Neural progenitor cell (in vitro differentiated cells): ENCODE data around the gene OCA2. TPM values are rescaled to one million over a fixed set of nuclear protein-coding genes. Genes with fewer than 3 reads are reported as not detected.

Source experiments
- DNase-seq: peaks from one replicate; pipeline ENCODE4 v3.0.0-alpha.2; 2016; ENCODE audit warnings: low spot score
- H2AFZ ChIP-seq: fragments of 200-600 bp; sonication (generic); replicated peaks from 2 replicates; pipeline ENCODE4 v1.6.1; 2016; ENCODE audit warnings: antibody characterized with exemption
- H3F3A ChIP-seq: fragments of 200-600 bp; sonication (generic); 2 replicates; pipeline ENCODE4 v1.6.1; 2016; ENCODE audit warnings: antibody characterized with exemption, low read depth
- H3K27ac ChIP-seq: fragments of 200-600 bp; sonication (generic); 2 replicates; pipeline ENCODE4 v1.5.1; 2016; ENCODE audit warnings: mild to moderate bottlenecking
- H3K27me3 ChIP-seq: fragments of 200-600 bp; sonication (generic); 2 replicates; pipeline ENCODE4 v1.6.1; 2016; ENCODE audit warnings: mild to moderate bottlenecking, moderate library complexity
- H3K36me3 ChIP-seq: fragments of 200-600 bp; sonication (generic); 2 replicates; pipeline ENCODE4 v1.5.1; 2016
- H3K4me1 ChIP-seq: fragments of 200-600 bp; sonication (generic); 2 replicates; pipeline ENCODE4 v1.6.1; 2016; ENCODE audit warnings: mixed run types
- H3K4me2 ChIP-seq: fragments of 200-600 bp; sonication (generic); 2 replicates; pipeline ENCODE4 v1.6.1; 2016
- H3K4me3 ChIP-seq: fragments of 200-600 bp; sonication (generic); 2 replicates; pipeline ENCODE4 v1.5.1; 2016
- H3K79me2 ChIP-seq: fragments of 200-600 bp; sonication (generic); 2 replicates; pipeline ENCODE4 v1.6.1; 2016; ENCODE audit warnings: low read depth
- H3K9ac ChIP-seq: fragments of 200-600 bp; sonication (generic); 2 replicates; pipeline ENCODE4 v1.6.1; 2016
- H3K9me3 ChIP-seq: fragments of 200-600 bp; sonication (generic); 2 replicates; pipeline ENCODE4 v1.5.1; 2016; ENCODE audit warnings: low read depth
- H4K20me1 ChIP-seq: fragments of 200-600 bp; sonication (generic); 2 replicates; pipeline ENCODE4 v1.6.1; 2016; ENCODE audit warnings: low read depth
- H3K27ac Mint-ChIP-seq: 3 replicates; pipeline ENCODE4 v1.8.0; 2021; ENCODE audit warnings: mixed read lengths
- H3K27me3 Mint-ChIP-seq: 2 replicates; pipeline ENCODE4 v1.8.0; 2022; ENCODE audit warnings: low read depth, mild to moderate bottlenecking, inconsistent platforms, moderate library complexity, mixed read lengths; ENCODE audit not compliant: insufficient read depth
- H3K36me3 Mint-ChIP-seq: 3 replicates; pipeline ENCODE4 v1.8.0; 2021; ENCODE audit warnings: mixed read lengths
- H3K4me1 Mint-ChIP-seq: 3 replicates; pipeline ENCODE4 v1.8.0; 2021; ENCODE audit warnings: mixed read lengths
- H3K4me3 Mint-ChIP-seq: 3 replicates; pipeline ENCODE4 v1.8.0; 2021; ENCODE audit warnings: mild to moderate bottlenecking, moderate library complexity, mixed read lengths
- H3K9me3 Mint-ChIP-seq: 3 replicates; pipeline ENCODE4 v1.8.0; 2020; ENCODE audit warnings: mixed read lengths
- EZH2 ChIP-seq: fragments of 200-600 bp; sonication (generic); IDR thresholded peaks from 2 replicates; pipeline ENCODE4 v1.6.1; 2017; ENCODE audit warnings: antibody characterized with exemption, mild to moderate bottlenecking, moderate library complexity
- EZH2phosphoT487 ChIP-seq: fragments of 200-600 bp; sonication (generic); IDR thresholded peaks from 2 replicates; pipeline ENCODE4 v1.6.1; 2017; ENCODE audit warnings: antibody characterized with exemption
- total RNA-seq: library from RNA; depleted of rRNA; stranded (reverse); fragments of >200 nt; gene quantifications from 2 replicates; pipeline ENCODE4 v1.2.3, GENCODE V29; 2015; ENCODE audit warnings: low replicate concordance
- TF ChIP-seq, protein P1 (sequence below): fragments of 200-600 bp; sonication (generic); IDR thresholded peaks from 2 replicates; pipeline ENCODE4 v1.5.1; 2017; ENCODE audit warnings: antibody characterized with exemption, mild to moderate bottlenecking

Gene OCA2
- total RNA-seq, 1 donor from 2014 or later: 1.0 TPM

DNA sequence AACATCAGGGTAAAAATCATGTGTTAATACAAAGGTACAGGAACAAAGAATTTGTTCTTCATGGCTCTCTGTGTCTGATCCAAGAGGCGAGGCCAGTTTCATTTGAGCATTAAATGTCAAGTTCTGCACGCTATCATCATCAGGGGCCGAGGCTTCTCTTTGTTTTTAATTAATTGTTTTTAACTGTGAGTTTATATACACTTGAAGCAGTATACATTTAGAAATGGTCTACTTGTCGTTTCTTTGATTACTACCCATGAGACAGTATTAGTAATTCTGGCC is 21.2 kb upstream of the OCA2 start:
- Histone ChIP-seq H3F3A (no peaks in the 10 kb centered on the region), H2AFZ (no peak overlapping the region), H3K4me2 (no peak overlapping the region), H4K20me1 (no peaks in the 10 kb centered on the region), H3K9ac (no peak overlapping the region), H3K36me3 (no peaks in the 10 kb centered on the region), H3K9me3 (no peaks in the 10 kb centered on the region), H3K27me3 (no peaks in the 10 kb centered on the region), H3K79me2 (no peaks in the 10 kb centered on the region), H3K27ac (no peak overlapping the region), H3K4me1 (no peaks in the 10 kb centered on the region), H3K4me3 (no peak overlapping the region)
- Mint-ChIP-seq H3K27ac (no peak overlapping the region), H3K4me3 (no peak overlapping the region), H3K27me3 (peaks cover 4% of the 10 kb centered on the region), H3K4me1 (no peaks in the 10 kb centered on the region), H3K9me3 (no peaks in the 10 kb centered on the region), H3K36me3 (peaks cover 42% of the 10 kb centered on the region)
- DNase-seq: no peak
- TF ChIP-seq EZH2 (no peak), EZH2phosphoT487 (no peak)
- TF ChIP-seq, protein P1, sequence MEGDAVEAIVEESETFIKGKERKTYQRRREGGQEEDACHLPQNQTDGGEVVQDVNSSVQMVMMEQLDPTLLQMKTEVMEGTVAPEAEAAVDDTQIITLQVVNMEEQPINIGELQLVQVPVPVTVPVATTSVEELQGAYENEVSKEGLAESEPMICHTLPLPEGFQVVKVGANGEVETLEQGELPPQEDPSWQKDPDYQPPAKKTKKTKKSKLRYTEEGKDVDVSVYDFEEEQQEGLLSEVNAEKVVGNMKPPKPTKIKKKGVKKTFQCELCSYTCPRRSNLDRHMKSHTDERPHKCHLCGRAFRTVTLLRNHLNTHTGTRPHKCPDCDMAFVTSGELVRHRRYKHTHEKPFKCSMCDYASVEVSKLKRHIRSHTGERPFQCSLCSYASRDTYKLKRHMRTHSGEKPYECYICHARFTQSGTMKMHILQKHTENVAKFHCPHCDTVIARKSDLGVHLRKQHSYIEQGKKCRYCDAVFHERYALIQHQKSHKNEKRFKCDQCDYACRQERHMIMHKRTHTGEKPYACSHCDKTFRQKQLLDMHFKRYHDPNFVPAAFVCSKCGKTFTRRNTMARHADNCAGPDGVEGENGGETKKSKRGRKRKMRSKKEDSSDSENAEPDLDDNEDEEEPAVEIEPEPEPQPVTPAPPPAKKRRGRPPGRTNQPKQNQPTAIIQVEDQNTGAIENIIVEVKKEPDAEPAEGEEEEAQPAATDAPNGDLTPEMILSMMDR: no peak

DNA sequence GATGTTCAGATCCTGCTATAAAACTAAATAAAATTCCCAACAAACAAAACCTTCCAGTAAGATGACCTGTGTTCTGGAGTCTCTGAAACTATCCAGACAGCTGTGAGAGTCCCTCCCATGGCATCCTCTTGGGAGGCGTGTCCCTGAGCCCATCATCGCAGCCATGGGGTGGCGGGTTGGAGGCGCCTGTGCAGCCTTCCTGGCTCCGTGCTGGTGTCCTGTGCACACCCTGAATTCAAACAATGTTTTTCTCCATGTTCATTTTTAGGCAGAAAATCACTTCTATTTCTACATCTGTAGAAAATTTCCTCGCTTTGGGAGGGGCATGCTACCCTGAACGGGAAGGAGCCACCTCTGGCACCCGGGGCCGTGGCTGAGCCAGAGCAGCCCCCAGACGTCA is 19.4 kb upstream of the OCA2 start:
- peaks cover 45% of the 10 kb centered on the region for H3K36me3 Mint-ChIP-seq
- DNase-seq: no peak
- H3K9ac ChIP-seq: no peak overlapping the region
- no peaks in the 10 kb centered on the region for H3K27me3 ChIP-seq
- H3K9me3 Mint-ChIP-seq: no peaks in the 10 kb centered on the region
- H3K27me3 Mint-ChIP-seq: peaks cover 6% of the 10 kb centered on the region
- H2AFZ ChIP-seq: no peak overlapping the region
- no peaks in the 10 kb centered on the region for H4K20me1 ChIP-seq
- no peaks in the 10 kb centered on the region for H3K4me1 ChIP-seq
- H3K4me2 ChIP-seq: no peak overlapping the region
- no peaks in the 10 kb centered on the region for H3F3A ChIP-seq
- no peaks in the 10 kb centered on the region for H3K79me2 ChIP-seq
- no peaks in the 10 kb centered on the region for H3K36me3 ChIP-seq
- no peak overlapping the region for H3K4me3 ChIP-seq
- H3K27ac Mint-ChIP-seq: no peak overlapping the region
- no peak overlapping the region for H3K4me3 Mint-ChIP-seq
- no peaks in the 10 kb centered on the region for H3K4me1 Mint-ChIP-seq
- no peak overlapping the region for H3K27ac ChIP-seq
- no peak for TF ChIP-seq EZH2
- TF ChIP-seq, protein P1: no peak
- no peak for TF ChIP-seq EZH2phosphoT487
- no peaks in the 10 kb centered on the region for H3K9me3 ChIP-seq

DNA sequence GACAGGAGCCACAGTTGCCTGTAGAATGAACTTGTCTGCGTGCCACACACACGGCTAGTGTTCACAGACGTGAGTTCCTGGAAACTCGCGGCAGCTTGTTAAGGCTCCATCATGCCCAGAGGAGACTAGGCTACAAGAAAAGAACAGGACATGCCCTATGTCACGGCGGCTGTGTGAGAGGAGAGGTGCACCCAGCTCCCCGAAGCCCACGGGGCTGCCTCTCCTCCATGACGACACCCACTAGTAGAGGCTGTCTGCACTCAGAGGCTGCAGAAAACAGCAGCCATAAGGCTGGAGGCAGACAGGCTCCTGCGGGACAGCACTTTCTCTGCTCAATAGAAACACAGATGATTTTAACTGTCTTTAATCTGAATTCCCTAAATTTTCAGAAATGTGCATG is 19.0 kb upstream of the OCA2 start:
- DNase-seq: no peak
- H3K9me3 ChIP-seq: no peaks in the 10 kb centered on the region
- no peaks in the 10 kb centered on the region for H3K79me2 ChIP-seq
- Mint-ChIP-seq H3K27me3 (peaks cover 6% of the 10 kb centered on the region), H3K36me3 (peaks cover 41% of the 10 kb centered on the region), H3K4me1 (no peaks in the 10 kb centered on the region), H3K9me3 (no peaks in the 10 kb centered on the region), H3K4me3 (no peak overlapping the region), H3K27ac (no peak overlapping the region)
- no peak overlapping the region for H3K4me3 ChIP-seq
- H3K36me3 ChIP-seq: no peaks in the 10 kb centered on the region
- H4K20me1 ChIP-seq: no peaks in the 10 kb centered on the region
- no peak overlapping the region for H3K27ac ChIP-seq
- no peak overlapping the region for H3K9ac ChIP-seq
- H3K4me2 ChIP-seq: no peak overlapping the region
- H2AFZ ChIP-seq: no peak overlapping the region
- TF ChIP-seq EZH2phosphoT487 (no peak), EZH2 (no peak)
- TF ChIP-seq, protein P1: no peak
- H3F3A ChIP-seq: no peaks in the 10 kb centered on the region
- no peaks in the 10 kb centered on the region for H3K4me1 ChIP-seq
- H3K27me3 ChIP-seq: no peaks in the 10 kb centered on the region

DNA sequence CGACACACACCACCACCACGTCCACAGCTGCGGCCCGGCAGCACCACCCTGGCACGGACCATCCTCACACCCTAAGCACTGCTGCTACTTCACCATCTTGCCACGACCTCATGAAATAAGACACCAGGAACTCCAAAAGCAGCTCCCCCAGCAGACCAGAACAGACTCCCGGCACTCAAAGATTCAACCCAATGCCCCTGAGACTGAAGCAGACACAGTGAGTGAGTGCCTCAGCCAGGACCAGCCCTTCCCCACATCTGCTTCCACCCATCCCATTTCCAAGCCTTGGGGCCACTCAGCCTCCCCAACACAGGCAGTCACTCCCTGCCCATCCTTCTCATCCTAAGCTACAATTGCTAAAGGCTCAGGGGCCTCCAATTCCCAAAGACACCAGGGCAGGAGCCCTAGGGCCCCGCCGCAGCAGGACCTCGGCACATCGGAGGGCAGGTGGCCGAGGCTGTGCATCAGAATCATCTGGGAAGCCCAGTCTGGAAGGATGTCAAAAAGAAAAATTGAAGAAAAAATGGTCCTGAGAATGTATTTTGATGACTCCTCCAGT is 18.4 kb upstream of the OCA2 start:
- H3K9me3 Mint-ChIP-seq: no peaks in the 10 kb centered on the region
- Histone ChIP-seq H4K20me1 (no peaks in the 10 kb centered on the region), H3K27ac (no peak overlapping the region), H3K4me1 (no peaks in the 10 kb centered on the region), H2AFZ (no peak overlapping the region), H3K79me2 (no peaks in the 10 kb centered on the region), H3K36me3 (no peaks in the 10 kb centered on the region), H3F3A (no peaks in the 10 kb centered on the region), H3K9me3 (no peaks in the 10 kb centered on the region), H3K4me2 (no peak overlapping the region), H3K27me3 (no peaks in the 10 kb centered on the region), H3K9ac (no peak overlapping the region), H3K4me3 (no peak overlapping the region)
- TF ChIP-seq EZH2phosphoT487 (no peak), EZH2 (no peak)
- TF ChIP-seq, protein P1: no peak
- peak overlapping the region; percentile 24 for H3K4me3 Mint-ChIP-seq
- peaks cover 39% of the 10 kb centered on the region for H3K36me3 Mint-ChIP-seq
- no peak for DNase-seq
- H3K27me3 Mint-ChIP-seq: peaks cover 6% of the 10 kb centered on the region
- no peaks in the 10 kb centered on the region for H3K4me1 Mint-ChIP-seq
- H3K27ac Mint-ChIP-seq: no peak overlapping the region
